Motor neuron (in vitro differentiated cells): ENCODE measurements around the gene PEX11G. TPM values are rescaled to one million over a fixed set of nuclear protein-coding genes. Genes with fewer than 3 reads are reported as not detected.
A peak's percentile ranks its signal among the peaks of the same experiment; 100 is the strongest.

ENCODE experiments used
- ATAC-seq, 8 experiments: fragments of 200-7000 bp; cut with Tn5 transposase; replicated peaks in 6 of 8; 2 replicates each; pipeline ENCODE4 v1.8.0; 2021; ENCODE audit warnings: mild to moderate bottlenecking in 8 of 8, moderate library complexity in 8 of 8
- H3K27ac ChIP-seq, 2 donors: fragments of 250-450 bp; sonication (Bioruptor Pico); 2 replicates each; pipeline ENCODE4 v1.9.0; 2021; ENCODE audit warnings: antibody characterized with exemption in 2 of 2, mild to moderate bottlenecking in 2 of 2, moderate library complexity in 1 of 2
- H3K4me1 ChIP-seq, 2 donors: fragments of 250-450 bp; sonication (Bioruptor Pico); replicated peaks in 1 of 2; 2 replicates each; pipeline ENCODE4 v1.6.1; 2021; ENCODE audit warnings: antibody characterized with exemption in 2 of 2, mild to moderate bottlenecking in 2 of 2, moderate library complexity in 1 of 2
- H3K4me3 ChIP-seq, 5 donors: fragments of 250-450 bp; sonication (Bioruptor Pico); 2 replicates each; pipeline ENCODE4 v1.9.0; 2021; ENCODE audit warnings: antibody characterized with exemption in 5 of 5, mild to moderate bottlenecking in 5 of 5, moderate library complexity in 4 of 5
- WGBS, 10 experiments: fragments of 450-650 bp; shearing (Covaris generic); methylation state at CpG; one replicate each; pipeline ENCODE4 v1.0.0; 2022; 5-methylcytosine and 5-hydroxymethylcytosine counted together
- in situ Hi-C, 9 experiments: fragments of 400-800 bp; cut with MboI; loops; one replicate each; pipeline ENCODE4 v1.15.0; 2021; ENCODE audit warnings: low sequenced_read_pairs in 9 of 9, low pct_unique_long_range_greater_than_20kb in 2 of 9; ENCODE audit not compliant: unreplicated experiment in 9 of 9
- total RNA-seq, 8 experiments: library from RNA; unstranded; fragments of 300-600 nt; gene quantifications; 2 replicates each; pipeline versions ENCODE4 v1.2.3 to v1.2.4, GENCODE V29; 2022

Gene PEX11G
- total RNA-seq, 8 experiments from 2014 or later: 2.1 to 6.4 (median 3.2) TPM

DNA sequence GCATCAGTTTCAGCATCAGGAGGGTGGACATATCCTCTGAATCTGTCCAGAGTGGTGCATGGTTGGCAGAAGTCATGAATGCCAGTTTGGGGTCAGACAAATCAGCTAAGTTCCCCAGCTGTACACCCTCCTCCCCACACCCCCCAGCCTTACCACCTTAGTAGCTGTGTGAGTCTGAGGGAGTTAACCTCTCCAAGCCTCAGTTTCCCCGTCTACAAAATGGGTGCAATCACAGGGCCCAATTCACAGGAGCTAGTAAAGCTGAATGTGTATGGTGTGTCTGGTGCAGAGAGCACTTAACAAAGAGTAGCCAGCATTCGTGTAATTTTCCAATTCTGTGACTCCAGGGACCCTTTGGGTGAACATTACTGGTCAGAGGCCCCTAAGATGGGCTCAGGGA is 13.7 kb upstream of the PEX11G start:
- ATAC-seq: no peak
- Histone ChIP-seq H3K4me3 (no peak overlapping the region), H3K27ac (no peak overlapping the region), H3K4me1 (peaks cover 9 to 16% of the 10 kb centered on the region in 2 donors)
- in situ Hi-C loops: no loop called here
- WGBS, 10 experiments: 0% methylated on average over 1 to 2 of the region's 2 CpGs; no CpG with 5 or more reads in 7 of the 10 experiments

DNA sequence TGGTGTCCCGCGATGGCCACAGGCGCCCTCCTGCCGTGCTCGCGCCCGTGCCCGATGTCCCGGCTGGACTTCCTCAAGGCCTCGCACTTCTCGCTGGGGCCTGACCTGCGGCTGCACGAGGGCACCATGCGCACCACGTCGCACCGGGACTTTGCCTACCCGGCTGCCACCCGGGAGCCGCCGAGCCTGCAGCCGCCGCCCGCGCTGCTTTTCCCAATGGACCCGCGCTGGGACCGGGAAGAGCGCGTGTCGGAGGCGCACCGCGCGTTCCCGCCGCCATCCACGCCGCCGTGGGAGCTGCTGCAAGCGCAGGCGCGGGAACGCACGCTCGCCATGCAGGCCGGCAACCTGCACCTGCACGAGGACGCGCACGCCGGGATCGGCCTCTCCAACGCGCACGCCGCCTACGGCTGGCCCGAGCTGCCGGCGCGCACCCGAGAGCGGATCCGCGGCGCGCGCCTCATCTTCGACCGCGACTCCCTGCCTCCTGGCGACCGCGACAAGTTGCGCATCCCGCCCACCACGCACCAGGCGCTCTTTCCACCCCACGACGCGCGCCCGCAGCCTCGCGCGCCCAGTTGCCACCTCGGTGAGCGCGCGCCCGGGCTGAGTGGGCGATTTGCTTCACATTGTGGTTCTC is 12.1 kb upstream of the PEX11G start:
- in situ Hi-C loops: no loop called here

DNA sequence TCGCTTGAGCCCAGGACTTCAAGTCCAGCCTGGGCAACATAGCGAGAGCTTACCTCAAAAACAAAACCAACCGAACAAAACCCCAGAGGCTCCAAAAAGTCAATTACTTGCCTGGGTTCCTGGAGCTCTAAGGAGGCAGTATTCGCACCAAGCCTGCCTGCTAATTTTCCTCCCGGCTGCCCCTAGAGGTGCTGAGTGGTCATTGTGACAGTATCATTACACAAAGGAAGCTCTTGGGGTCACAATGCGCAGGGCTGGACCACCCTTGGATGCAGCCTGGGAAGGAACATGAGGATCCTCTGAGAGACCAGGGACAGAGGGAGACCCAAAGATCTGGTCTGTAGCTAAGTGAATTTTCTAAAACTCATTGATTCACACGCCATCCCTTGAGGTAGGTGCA is 8.5 kb upstream of the PEX11G start:
- Histone ChIP-seq H3K27ac (no peak overlapping the region), H3K4me1 (peaks cover 11 to 19% of the 10 kb centered on the region in 2 donors), H3K4me3 (no peak overlapping the region)
- in situ Hi-C loops: no loop called here
- WGBS, 10 experiments: 45 to 62% (median 52%) methylated on average over 2 to 7 of the region's 7 CpGs; no CpG with 5 or more reads in 5 of the 10 experiments
- ATAC-seq: peak in 3 of 8 experiments; percentile 20 to 47 (median 34)

More for the DNA sequence above, 12.1 kb upstream of the PEX11G start:
- Histone ChIP-seq H3K4me1 (peaks cover 9 to 16% of the 10 kb centered on the region in 2 donors), H3K27ac (peak overlapping the region; percentile 27 to 45), H3K4me3 (peak overlapping the region; percentile 26 to 38 (median 31))
- 0 to 8% (median 4%) methylated on average over 3 to 16 of the region's 93 CpGs; no CpG with 5 or more reads in 6 of the 10 experiments for WGBS, 10 experiments
- peak in 7 of 8 experiments; percentile 59 to 89 (median 87) for ATAC-seq

DNA sequence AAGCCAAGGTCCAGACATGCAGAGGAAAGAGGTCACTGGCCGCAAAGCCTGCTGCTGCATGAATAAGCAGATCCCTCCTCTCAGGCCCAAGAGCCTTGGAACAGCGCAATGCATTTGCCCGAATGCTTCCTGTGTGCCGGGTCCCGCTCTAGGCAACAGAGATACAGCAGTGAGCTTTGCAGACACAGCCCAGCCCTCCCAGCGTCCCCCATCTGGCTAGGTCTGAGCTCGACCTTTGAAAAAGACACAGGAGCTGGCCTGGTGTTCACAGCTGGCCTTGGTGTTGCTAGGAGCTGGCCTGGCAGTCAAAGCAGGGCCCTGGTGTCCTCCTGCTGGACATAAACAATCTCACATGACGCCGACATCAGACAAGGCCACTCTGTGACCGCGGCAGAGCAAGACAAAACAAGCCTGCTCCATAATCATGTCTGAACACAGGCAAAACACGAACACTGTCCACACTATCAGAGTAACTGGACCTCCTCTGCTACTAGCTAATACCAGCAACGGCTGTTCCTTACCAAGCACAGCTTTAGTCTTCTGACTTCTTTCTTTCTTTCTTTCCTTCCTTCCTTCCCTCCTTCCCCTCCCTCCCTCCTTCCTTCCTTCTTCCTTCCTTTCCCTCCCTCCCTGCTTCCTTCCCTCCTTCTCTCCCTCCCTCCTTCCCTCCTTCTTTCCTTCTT is 5.7 kb upstream of the PEX11G start:
- peak overlapping the region in 1 of 5 donors; percentile 0 for H3K4me3 ChIP-seq
- in situ Hi-C loops: no loop called here
- H3K27ac ChIP-seq: peak overlapping the region; percentile 89
- H3K4me1 ChIP-seq: peaks cover 16% of the 10 kb centered on the region in 2 donors
- 12 to 80% (median 30%) methylated on average over 2 to 9 of the region's 13 CpGs; no CpG with 5 or more reads in 2 of the 10 experiments for WGBS, 10 experiments
- peak in 7 of 8 experiments; percentile 51 to 94 (median 93) for ATAC-seq

DNA sequence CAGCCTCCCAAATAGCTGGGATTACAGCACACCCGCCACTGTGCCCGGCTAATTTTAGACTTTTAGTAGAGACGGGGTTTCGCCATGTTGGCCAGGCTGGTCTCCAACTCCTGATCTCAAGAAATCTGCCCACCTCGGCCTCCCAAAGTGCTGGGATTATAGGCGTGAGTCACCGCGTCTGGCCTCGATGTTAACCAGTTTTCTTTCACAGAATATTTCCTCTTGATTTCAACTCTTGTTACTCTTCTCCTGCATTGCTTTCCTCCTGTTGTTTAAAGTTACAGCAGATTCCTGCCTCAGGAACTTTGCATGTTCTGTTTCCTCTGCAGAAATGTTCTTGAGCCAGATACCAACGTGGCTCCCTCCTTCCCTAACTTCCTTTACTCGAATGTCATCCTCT is 3.7 kb upstream of the PEX11G start:
- Histone ChIP-seq H3K4me3 (no peak overlapping the region), H3K4me1 (peaks cover 24 to 25% of the 10 kb centered on the region in 2 donors), H3K27ac (no peak overlapping the region)
- 30 to 93% (median 72%) methylated on average over 1 to 8 of the region's 11 CpGs; no CpG with 5 or more reads in 1 of the 10 experiments for WGBS, 10 experiments
- ATAC-seq: no peak
- in situ Hi-C loops: no loop called here

DNA sequence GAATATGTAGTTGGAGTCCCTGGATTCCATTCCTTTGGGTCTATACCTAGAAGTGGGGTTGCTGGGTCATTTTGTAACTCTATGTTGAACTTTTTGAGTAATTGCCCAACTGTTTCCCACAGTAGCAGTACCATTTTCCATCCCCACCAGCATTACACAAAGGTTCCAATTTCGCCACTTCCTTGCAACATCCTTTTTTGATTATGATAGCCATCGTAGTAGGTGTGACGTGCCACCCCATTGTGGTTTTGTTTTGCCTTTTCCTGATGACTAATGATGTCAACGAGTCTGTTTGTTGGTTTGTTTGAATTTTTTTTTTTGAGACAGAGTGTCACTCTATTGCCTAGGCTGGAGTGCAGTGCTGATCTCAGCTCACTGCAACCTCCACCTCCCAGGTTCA is 3.3 kb upstream of the PEX11G start:
- in situ Hi-C loops: no loop called here
- WGBS, 10 experiments: 10 to 100% (median 83%) methylated on average over 1 to 4 of the region's 4 CpGs
- Histone ChIP-seq H3K27ac (no peak overlapping the region), H3K4me1 (peaks cover 24 to 25% of the 10 kb centered on the region in 2 donors), H3K4me3 (no peak overlapping the region)
- no peak for ATAC-seq

DNA sequence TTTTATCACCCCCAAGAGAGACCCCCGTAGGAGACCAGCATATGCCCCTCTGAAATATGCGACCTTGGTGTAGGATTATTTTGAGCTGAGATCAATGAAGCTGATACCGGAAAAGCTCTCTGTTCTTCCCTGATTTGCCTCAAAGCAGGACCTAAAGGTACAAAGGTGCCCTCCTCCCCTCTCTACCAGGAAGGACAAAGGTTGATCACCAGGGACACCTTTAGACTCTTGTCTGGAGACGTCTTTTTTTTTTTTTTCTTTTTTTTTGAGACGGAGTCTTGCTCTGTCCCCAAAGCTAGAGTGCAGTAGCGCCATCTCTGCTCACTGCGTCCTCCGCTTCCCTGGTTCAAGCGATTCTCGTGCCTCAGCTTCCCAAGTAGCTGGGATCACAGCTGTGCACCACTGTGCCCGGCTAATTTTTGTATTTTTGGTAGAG is 792 bp upstream of the PEX11G start:
- Histone ChIP-seq H3K4me1 (peaks cover 20 to 21% of the 10 kb centered on the region in 2 donors), H3K4me3 (no peak overlapping the region), H3K27ac (peak overlapping the region; percentile 61 to 75)
- ATAC-seq: no peak
- in situ Hi-C loops: no loop called here
- WGBS, 10 experiments: 50 to 89% (median 82%) methylated on average over 1 to 9 of the region's 11 CpGs

DNA sequence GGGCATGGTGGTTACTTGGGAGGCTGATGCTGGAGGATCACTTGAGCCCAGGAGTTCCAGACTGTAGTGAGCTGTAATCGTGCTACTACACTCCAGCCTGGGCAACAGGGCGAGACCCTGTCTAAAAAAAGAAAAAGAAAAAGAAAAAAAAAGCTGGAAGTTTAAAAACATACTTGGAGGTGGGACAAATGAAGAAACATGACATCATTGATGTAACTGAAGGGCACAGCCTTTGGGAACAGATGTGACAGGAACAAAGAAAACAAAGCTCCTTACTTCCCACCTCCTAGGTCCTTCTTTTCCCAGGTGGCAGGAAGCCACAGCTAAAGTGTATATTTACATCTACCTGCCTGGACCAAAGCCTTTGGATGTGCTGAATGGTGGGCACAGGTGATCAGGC is 1.9 kb downstream of the PEX11G start:
- Histone ChIP-seq H3K4me1 (peaks cover 10 to 12% of the 10 kb centered on the region in 2 donors), H3K4me3 (no peak overlapping the region), H3K27ac (no peak overlapping the region)
- WGBS, 10 experiments: 41 to 100% (median 83%) methylated on average over 1 to 2 of the region's 2 CpGs; no CpG with 5 or more reads in 4 of the 10 experiments
- in situ Hi-C loops: no loop called here
- no peak for ATAC-seq

DNA sequence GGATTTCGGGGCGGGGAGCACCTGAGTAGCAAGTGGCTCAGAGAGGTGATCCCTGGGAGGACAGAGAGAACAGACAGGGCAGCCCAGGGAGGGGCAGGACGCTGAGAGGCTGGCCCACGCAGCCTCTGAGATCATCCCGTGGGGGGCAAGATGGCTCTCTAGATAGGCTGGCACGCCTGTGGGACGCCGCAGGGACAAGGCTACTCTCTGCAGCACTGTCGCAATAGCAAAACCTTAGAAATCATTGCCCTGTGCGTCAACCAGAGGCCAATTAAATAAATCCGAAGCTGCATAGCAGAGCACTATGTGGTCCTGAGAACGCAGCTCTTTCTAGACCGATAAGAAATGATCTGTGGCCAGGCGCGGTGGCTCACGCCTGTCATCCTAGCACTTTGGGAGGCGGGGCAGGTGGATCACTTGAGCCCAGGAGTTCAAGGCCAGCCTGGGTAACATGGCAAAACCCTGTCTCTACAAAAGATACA is 5.1 kb downstream of the PEX11G start:
- no peak overlapping the region for H3K27ac ChIP-seq
- H3K4me1 ChIP-seq: peaks cover 3 to 10% of the 10 kb centered on the region in 2 donors
- in situ Hi-C loops: no loop called here
- 73 to 100% (median 88%) methylated on average over 1 to 4 of the region's 17 CpGs; no CpG with 5 or more reads in 7 of the 10 experiments for WGBS, 10 experiments
- no peak overlapping the region for H3K4me3 ChIP-seq
- ATAC-seq: peak in 3 of 8 experiments; percentile 6 to 8 (median 7)

DNA sequence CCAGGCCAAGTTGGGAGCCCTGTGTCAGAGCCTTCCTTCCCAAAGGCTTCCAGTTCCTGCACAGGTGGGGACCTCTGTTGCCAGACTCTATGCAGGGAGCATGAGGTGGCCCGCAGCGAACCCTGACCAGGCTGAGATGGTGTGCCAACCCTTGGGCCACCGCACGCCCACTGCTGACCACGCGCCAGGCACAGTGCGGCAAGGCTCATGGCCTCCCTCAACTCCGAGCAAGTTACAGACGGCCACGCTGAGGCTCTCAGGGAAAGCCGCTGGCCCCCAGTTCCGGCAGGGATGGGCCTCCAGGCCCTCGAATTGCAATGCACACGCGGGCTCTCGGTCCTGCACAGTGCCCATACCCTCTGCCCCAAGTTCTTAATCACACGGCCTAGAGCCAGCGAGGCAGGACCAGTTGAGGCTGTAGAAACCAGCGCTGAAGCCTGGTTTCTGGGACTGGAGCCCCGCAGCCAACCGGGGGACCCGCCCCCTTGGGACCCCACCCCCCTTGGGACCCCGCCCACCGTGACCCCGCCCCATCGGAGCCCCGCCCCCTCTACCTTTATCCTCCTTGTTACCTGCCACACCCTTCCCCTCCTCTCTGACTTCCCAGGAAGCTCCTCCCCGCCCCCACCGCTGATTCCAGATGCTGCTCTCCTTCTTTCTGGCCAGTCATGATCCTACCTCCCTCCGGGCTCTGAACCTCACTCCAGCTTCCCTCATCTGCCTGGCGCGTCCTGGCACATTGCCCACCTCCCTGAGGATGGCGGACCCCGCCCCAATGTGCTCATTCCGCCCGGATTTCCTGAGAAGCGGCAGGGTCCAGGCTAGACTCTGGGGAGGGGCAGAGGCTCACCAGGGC is 6.0 kb downstream of the PEX11G start:
- no peak overlapping the region for H3K4me3 ChIP-seq
- H3K4me1 ChIP-seq: peaks cover 0 to 7% of the 10 kb centered on the region in 2 donors
- peak; percentile 18 to 71 (median 38) for ATAC-seq
- H3K27ac ChIP-seq: no peak overlapping the region
- in situ Hi-C loops: no loop called here
- WGBS, 10 experiments: 54 to 73% methylated on average over 4 to 6 of the region's 37 CpGs; no CpG with 5 or more reads in 8 of the 10 experiments

DNA sequence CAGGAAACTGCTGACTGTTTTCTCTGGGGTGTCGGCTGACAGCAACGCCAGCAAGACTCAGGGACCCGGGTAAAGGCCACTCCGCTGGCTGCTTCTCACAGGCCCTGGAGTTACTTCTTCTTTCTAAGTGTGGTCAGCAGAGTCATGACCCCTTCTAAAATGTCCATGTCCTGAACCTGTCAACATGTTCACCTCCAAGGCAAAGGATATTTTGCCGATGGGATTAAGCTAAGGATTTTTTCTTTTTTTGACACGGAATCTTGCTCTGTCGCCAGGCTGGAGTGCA is 7.9 kb downstream of the PEX11G start:
- ATAC-seq: no peak
- Histone ChIP-seq H3K27ac (peak overlapping the region in 1 of 2 donors; percentile 23), H3K4me3 (no peak overlapping the region), H3K4me1 (peaks cover 0 to 7% of the 10 kb centered on the region in 2 donors)
- WGBS, 10 experiments: 70 to 100% (median 84%) methylated on average over 1 to 7 of the region's 7 CpGs; no CpG with 5 or more reads in 4 of the 10 experiments
- in situ Hi-C loops: no loop called here

DNA sequence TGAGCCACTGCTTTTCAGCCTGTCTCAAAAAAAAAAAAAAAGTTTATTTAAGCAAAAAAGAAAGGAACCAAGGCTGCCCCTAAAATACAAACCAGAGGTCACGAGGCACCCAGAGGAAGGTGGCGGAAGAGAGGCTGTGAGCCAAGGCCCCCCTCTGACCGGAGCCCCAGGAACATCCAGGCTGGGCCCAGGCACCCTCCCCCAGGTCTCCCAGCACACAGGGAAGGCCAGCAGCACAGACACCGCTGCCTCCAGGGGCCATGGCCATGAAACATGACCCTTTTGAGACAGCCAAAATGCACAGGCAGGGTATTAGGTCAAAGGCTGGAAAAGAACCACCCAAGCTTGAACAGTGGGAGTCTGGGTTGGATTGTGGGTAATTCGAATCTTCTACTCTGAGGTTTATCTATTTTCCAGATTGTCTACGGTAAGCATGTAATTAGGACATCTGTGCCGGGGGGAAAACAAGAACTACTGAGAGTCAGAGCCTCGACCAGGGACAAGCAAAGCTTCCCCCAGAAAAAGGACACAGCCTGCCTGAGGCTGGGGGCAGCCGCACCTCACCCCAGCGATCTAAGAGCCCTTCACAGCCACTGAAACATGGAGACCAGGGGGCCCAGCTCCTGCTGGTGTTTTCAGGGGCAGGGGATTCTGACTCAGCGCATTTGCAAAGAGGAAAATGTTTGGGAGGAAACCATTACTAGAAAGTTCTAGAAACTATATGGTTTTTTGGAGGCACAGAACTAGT is 8.4 kb downstream of the PEX11G start:
- Histone ChIP-seq H3K4me3 (no peak overlapping the region), H3K4me1 (peaks cover 0 to 7% of the 10 kb centered on the region in 2 donors), H3K27ac (peak overlapping the region in 1 of 2 donors; percentile 23)
- ATAC-seq: no peak
- whole genome bisulfite sequencing, 10 experiments: 52 to 100% (median 74%) methylated on average over 1 to 7 of the region's 11 CpGs; no CpG with 5 or more reads in 4 of the 10 experiments
- in situ Hi-C loops: no loop called here
